Measurements from ENCODE around the gene FRMPD2. TPM values are rescaled to one million over a fixed set of nuclear protein-coding genes. Genes with fewer than 3 reads are reported as not detected.

The FRMPD2 gene
- total and polyA plus RNA-seq, 2 experiments from 2014 or later, result not detected

GRCh38 chr10:48219194-48219593 is 55.3 kb downstream of the FRMPD2 start:
- no peak for DNase-seq (ENCODE audit: low spot score)
- H3K27ac ChIP-seq (ENCODE audit: low read depth), result no peak overlapping the region
- H3K36me3 ChIP-seq (ENCODE audit: insufficient read depth), result no peaks in the 10 kb centered on the region
- no peaks in the 10 kb centered on the region for H4K20me1 ChIP-seq (replicated peaks; ENCODE audit: insufficient read depth)
- H3K4me1 ChIP-seq (ENCODE audit: insufficient read depth), result no peaks in the 10 kb centered on the region
- ATAC-seq, result no peak
- H3K9me2 ChIP-seq (ENCODE audit: insufficient read depth), result peaks cover 9% of the 10 kb centered on the region; the same call in 1 of the 2 replicates
- H3F3A ChIP-seq (replicated peaks; ENCODE audit: low read depth), result no peaks in the 10 kb centered on the region
- no peak overlapping the region for H3K4me3 ChIP-seq
- Mint-ChIP-seq H3K36me3 (ENCODE audit: low read depth) (no peaks in the 10 kb centered on the region), H3K27ac (no peak overlapping the region), H3K4me3 (no peak overlapping the region), H3K27me3 (ENCODE audit: insufficient read depth, low read depth, poor library complexity) (peaks cover 3% of the 10 kb centered on the region), H3K9me3 (no peaks in the 10 kb centered on the region; the same call in 2 of the 3 replicates), H3K4me1 (no peaks in the 10 kb centered on the region; the same call in 2 of the 3 replicates)
- H3K27me3 ChIP-seq (ENCODE audit: insufficient read depth), result no peaks in the 10 kb centered on the region
- no peak overlapping the region for H3K4me2 ChIP-seq
- no peak overlapping the region for H2AFZ ChIP-seq
- H3K79me2 ChIP-seq (replicated peaks; ENCODE audit: insufficient read depth), result no peaks in the 10 kb centered on the region
- TF ChIP-seq EZH2 (IDR thresholded peaks at IDR 0.05; ENCODE audit: low read depth, unreplicated experiment) (no peak), CTCF (conservative IDR thresholded peaks at IDR 0.05; ENCODE audit: low read depth in 2 of 2) (no peak), POLR2AphosphoS5 (IDR thresholded peaks at IDR 0.05; ENCODE audit: low read depth) (no peak), CREB1 (CRISPR knock-in tag; IDR thresholded peaks at IDR 0.05; ENCODE audit: low read depth) (no peak), STAT1 (IDR thresholded peaks at IDR 0.05; ENCODE audit: unreplicated experiment) (no peak), ZNF462 (CRISPR knock-in tag; IDR thresholded peaks at IDR 0.05) (no peak)

Measured in GM23338 (cell line).